Mucosa of descending colon (tissue), 3 donors: ENCODE results near the gene IRAG1. TPM values are rescaled to one million over a fixed set of nuclear protein-coding genes. Genes with fewer than 3 reads are reported as not detected.

Source experiments
- ATAC-seq: fragments of 200-7000 bp; cut with Tn5 transposase; one replicate; pipeline ENCODE4 v1.9.1; 2020; ENCODE audit warnings: mild to moderate bottlenecking, moderate library complexity
- DNase-seq, 3 donors: peaks; one replicate each; pipeline ENCODE4 v3.0.0-alpha.2; 2020
- H3K36me3 ChIP-seq: fragments of 200-600 bp; one replicate; pipeline ENCODE4 v1.8.0; 2021; ENCODE audit warnings: low read depth, mild to moderate bottlenecking
- H3K4me1 ChIP-seq: fragments of 200-600 bp; one replicate; pipeline ENCODE4 v1.8.0; 2021; ENCODE audit warnings: low read depth, mild to moderate bottlenecking
- H3K4me3 ChIP-seq: fragments of 200-600 bp; one replicate; pipeline ENCODE4 v1.8.0; 2021; ENCODE audit warnings: mild to moderate bottlenecking
- H3K9me3 ChIP-seq: fragments of 200-600 bp; one replicate; pipeline ENCODE4 v1.8.0; 2021; ENCODE audit warnings: mild to moderate bottlenecking
- intact Hi-C, 2 donors: fragments of 100-400 bp; cut with DNase I in 1 of 2; cut with micrococcal nuclease in 1 of 2; formaldehyde crosslinking; loops; one replicate each; pipeline versions ENCODE4 v1.11.0 to v1.11.1; 2022; cut with DNase I, micrococcal nuclease
- total RNA-seq, 3 donors: library from RNA; stranded (reverse); fragmentation: NEBNext Ultra II Directional in 2 of 3; extraction: Animal tissue kit (Norgen Biotek cat#: 25700) in 2 of 3; gene quantifications; one replicate each; pipeline versions ENCODE4 v1.2.1 to v1.2.4, GENCODE V29; 2021 to 2023
- TF ChIP-seq, protein P1 (sequence below): fragments of 200-600 bp; IDR thresholded peaks from one replicate; pipeline ENCODE4 v1.8.0; 2022; ENCODE audit warnings: antibody characterized with exemption, mild to moderate bottlenecking
- donor health status: DM: no; HTN: no; CAD: no; lungs with moderate emphysema.
- donor health status: DM: no; HTN: no; CAD: no.
- donor health status: DM: no; HTN: yes; CAD: no.

Gene IRAG1
- total RNA-seq, 3 donors from 2014 or later, result 7.5 to 134 (median 15.4) TPM

DNA sequence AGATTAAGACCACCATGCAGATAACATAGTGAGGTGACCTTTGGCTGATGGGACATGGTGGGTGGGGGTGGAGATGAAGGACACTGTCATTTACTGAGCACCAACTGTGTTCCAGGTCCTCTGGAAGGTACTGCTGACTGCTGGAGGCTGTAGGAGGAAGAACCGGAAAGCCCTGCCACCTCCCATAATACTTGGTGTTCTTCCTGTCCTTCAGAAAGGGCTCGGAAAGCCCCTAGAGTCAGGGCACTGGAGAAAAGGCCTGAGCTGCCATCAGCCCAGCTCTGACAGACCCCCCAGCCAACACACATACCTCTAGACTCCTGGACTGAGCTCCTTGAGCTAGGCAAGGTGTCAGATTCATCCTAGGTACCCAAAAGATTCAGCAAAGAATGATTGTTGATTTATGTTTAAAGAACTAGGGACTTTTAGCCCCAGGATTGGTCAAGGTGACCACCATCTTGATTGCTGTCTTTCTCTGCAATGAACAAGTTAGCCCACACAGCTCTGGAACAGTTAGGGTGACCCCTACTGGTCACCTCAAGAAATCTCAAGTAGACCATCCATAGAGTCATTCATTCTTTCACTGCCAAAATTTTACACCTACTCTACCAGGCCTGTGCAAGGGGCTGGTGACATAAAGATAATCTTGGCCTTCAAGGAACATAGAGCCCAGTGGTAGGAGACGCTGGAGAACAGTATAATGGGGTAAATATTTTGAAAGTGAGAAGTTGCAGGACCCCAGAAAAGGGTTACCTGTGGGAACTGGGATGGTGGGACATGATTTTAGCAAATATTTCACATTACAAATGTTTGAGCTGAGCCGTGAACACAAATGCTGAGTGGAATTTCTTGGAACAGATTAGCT is 39.4 kb downstream of the IRAG1 start:
- Histone ChIP-seq H3K36me3 (no peaks in the 10 kb centered on the region), H3K4me3 (no peak overlapping the region), H3K9me3 (no peaks in the 10 kb centered on the region), H3K4me1 (peaks cover 14% of the 10 kb centered on the region)
- intact Hi-C loops, result loop anchor here in 1 of 2 donors (10.0 kb wide), 1 partner anchor 239 kb away; no protein-coding TSS in a partner anchor
- ATAC-seq (peak; percentile 78), DNase-seq (no peak)
- TF ChIP-seq, protein P1, sequence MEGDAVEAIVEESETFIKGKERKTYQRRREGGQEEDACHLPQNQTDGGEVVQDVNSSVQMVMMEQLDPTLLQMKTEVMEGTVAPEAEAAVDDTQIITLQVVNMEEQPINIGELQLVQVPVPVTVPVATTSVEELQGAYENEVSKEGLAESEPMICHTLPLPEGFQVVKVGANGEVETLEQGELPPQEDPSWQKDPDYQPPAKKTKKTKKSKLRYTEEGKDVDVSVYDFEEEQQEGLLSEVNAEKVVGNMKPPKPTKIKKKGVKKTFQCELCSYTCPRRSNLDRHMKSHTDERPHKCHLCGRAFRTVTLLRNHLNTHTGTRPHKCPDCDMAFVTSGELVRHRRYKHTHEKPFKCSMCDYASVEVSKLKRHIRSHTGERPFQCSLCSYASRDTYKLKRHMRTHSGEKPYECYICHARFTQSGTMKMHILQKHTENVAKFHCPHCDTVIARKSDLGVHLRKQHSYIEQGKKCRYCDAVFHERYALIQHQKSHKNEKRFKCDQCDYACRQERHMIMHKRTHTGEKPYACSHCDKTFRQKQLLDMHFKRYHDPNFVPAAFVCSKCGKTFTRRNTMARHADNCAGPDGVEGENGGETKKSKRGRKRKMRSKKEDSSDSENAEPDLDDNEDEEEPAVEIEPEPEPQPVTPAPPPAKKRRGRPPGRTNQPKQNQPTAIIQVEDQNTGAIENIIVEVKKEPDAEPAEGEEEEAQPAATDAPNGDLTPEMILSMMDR, result peak; percentile 17

DNA sequence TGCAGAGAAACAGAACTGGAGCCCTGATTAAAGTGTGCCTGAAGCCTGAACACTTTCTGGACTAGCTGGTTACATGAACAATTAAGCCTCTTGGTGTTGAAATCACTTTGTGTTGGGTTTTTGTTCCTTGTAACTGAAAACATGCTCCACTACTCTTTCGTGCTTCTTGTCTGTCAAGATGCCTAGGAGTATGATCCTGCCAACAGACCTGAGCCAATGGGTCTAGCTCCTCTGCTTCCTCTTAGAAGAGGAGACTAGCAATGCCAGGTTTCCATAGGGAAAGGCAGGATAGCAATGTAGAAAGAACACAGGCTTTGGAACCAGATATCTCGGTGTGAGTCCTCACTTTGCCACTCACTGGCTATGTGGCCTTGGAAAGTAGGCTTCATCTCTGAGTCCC is 40.3 kb downstream of the IRAG1 start:
- no peak overlapping the region for H3K4me3 ChIP-seq
- DNase-seq (no peak), ATAC-seq (no peak)
- no peaks in the 10 kb centered on the region for H3K9me3 ChIP-seq
- H3K4me1 ChIP-seq, result peaks cover 11% of the 10 kb centered on the region
- TF ChIP-seq, protein P1, result no peak
- intact Hi-C loops, result loop anchor here in 1 of 2 donors (10.0 kb wide), 1 partner anchor 238 kb away; no protein-coding TSS in a partner anchor
- no peaks in the 10 kb centered on the region for H3K36me3 ChIP-seq

DNA sequence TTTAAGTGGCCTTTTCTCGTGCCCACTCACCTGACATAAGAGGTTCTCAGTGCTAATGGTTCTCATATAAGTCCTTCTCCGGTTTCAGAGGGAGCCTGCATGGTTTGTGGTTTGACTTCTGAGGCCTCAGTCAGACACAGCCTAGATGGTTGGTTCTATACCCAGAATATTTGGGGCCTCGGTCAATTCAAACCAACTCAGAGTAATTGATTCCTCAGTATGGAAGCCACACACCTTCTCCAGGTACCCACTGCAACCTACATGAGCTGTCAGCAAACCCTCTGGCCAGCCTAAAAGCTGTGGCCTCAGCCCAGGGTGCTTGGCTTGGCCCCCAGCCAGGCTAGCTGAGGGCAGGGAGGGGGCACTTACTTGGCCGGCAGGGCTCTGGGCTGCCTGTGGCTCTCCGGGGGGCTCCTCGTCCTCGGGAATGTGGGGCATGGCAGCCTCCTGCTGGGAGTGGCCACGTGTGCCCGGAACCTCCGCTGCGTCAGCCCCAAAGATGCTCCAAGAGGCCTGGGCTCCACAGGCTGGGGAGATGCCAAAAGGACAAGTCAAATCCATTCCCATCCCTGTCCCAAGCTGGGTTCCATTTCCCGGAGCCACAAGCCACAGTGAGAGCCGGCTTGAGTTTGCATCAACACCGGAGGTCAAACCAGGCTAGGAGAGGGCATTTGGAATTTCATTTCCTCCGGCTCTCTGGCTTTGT is 41.7 kb downstream of the IRAG1 start:
- H3K4me3 ChIP-seq, result no peak overlapping the region
- TF ChIP-seq, protein P1, result no peak
- DNase-seq (no peak), ATAC-seq (no peak)
- peaks cover 7% of the 10 kb centered on the region for H3K4me1 ChIP-seq
- H3K36me3 ChIP-seq, result no peaks in the 10 kb centered on the region
- intact Hi-C loops, result loop anchor here in 1 of 2 donors (10.0 kb wide), 1 partner anchor 237 kb away; no protein-coding TSS in a partner anchor
- H3K9me3 ChIP-seq, result no peaks in the 10 kb centered on the region

DNA sequence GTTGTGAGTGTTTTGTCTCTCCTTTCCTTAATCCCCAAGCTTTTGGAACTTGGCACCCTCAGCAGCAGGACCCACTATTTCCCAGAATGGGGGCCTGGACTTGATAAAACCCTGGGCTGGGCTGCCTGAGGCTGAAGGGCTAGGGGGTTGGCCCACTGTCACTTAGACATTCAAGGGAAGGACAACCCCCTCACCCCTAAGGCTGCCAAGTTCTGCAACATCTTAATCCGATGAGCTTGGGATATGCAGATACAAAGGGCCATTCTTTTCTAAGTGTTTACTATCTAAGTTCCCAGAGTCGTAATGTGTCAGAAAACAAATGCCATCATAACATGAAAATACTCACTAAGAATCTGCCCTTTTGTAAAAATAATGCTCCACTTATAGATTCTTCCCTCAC is 42.9 kb downstream of the IRAG1 start:
- intact Hi-C loops, result loop anchor here in 1 of 2 donors (10.0 kb wide), 1 partner anchor 236 kb away; no protein-coding TSS in a partner anchor
- H3K4me1 ChIP-seq, result peaks cover 5% of the 10 kb centered on the region
- no peak for ATAC-seq
- no peaks in the 10 kb centered on the region for H3K9me3 ChIP-seq
- no peak overlapping the region for H3K4me3 ChIP-seq
- no peaks in the 10 kb centered on the region for H3K36me3 ChIP-seq
- DNase-seq, result no peak
- TF ChIP-seq, protein P1, result no peak

DNA sequence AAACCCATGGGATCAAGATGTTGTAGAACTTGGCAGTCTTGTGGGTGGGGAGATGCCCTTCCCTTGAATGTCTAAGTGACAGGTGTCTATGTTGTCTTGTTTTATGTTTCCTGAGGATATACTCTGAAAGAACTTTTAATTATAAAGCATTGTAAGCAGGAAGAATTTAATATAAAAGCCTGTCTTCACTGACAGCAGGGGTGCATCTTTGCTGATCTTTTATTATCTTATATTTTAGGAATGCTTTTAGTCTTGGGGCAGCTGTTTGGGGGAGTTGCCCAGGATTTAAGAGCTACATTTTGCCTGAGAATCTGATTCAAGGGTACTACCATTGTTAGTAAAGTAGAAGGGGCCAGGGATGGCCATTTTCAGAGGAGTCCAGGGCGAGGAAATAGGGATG is 43.4 kb downstream of the IRAG1 start:
- intact Hi-C loops, result loop anchor here in 1 of 2 donors (10.0 kb wide), 1 partner anchor 235 kb away; no protein-coding TSS in a partner anchor
- no peak for ATAC-seq
- H3K4me1 ChIP-seq, result peaks cover under 1% of the 10 kb centered on the region
- H3K4me3 ChIP-seq, result no peak overlapping the region
- DNase-seq, result no peak
- no peaks in the 10 kb centered on the region for H3K9me3 ChIP-seq
- TF ChIP-seq, protein P1, result no peak
- no peaks in the 10 kb centered on the region for H3K36me3 ChIP-seq
